GM12872 (cell line): ENCODE data around the gene CDC123.

Experiments used
- TF ChIP-seq, protein P1 (sequence below): IDR thresholded peaks from 3 replicates; pipeline ENCODE4 v1.5.1; 2011; ENCODE audit warnings: low read depth, mild to moderate bottlenecking, low read length, moderate library complexity; ENCODE audit not compliant: insufficient read depth

The CDC123 gene

GRCh38 chr10:12195603-12196506, at the start of gene CDC123, which contains the start of gene NUDT5:
Gene CDC123 (plus strand): TSS chr10:12196188. CDS start chr10:12196246, 58 bp downstream.
Gene NUDT5 (minus strand): TSS chr10:12195891. CDS start chr10:12186291, 9,600 bp downstream.
- TF ChIP-seq, protein P1, sequence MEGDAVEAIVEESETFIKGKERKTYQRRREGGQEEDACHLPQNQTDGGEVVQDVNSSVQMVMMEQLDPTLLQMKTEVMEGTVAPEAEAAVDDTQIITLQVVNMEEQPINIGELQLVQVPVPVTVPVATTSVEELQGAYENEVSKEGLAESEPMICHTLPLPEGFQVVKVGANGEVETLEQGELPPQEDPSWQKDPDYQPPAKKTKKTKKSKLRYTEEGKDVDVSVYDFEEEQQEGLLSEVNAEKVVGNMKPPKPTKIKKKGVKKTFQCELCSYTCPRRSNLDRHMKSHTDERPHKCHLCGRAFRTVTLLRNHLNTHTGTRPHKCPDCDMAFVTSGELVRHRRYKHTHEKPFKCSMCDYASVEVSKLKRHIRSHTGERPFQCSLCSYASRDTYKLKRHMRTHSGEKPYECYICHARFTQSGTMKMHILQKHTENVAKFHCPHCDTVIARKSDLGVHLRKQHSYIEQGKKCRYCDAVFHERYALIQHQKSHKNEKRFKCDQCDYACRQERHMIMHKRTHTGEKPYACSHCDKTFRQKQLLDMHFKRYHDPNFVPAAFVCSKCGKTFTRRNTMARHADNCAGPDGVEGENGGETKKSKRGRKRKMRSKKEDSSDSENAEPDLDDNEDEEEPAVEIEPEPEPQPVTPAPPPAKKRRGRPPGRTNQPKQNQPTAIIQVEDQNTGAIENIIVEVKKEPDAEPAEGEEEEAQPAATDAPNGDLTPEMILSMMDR = no peak

DNA sequence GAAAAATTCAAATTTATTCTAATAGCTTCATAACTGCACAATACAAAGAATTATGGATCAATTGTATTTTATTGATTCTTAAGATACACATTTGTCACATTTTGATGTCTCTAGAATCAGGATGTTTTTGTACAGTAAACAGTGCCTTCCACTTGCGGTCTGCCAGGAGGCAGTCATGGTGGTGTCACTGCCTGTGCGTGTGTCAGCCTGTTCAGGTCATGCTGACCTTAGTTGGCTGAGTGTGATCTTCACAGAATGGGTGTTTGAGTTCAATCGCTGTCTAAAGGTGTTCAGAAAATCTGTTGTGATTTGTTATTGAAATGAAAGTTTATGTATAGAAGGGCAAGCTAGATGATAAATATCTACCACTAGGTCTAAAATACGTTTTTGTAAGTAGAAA, 45.8 kb upstream of the CDC123 start:
- TF ChIP-seq, protein P1 = no peak

DNA sequence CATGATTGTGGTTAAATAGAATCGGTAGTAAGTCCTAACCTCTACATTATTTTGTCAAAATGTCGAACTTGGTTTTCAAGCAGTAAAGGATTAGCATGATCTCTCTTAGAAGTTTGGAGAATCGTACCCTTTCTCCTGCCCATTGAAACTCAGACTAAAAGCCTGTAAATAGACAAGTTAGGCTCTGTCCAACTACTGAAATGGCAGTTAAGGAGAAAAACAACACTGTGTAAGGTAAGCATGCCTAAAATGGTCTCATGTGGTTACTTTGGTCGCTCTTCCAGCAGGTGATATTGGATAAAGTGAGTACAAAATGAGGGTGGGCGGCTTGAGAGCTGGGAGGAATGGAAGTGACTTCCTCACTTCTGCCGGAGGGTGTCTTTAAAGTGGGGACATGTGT, 41.5 kb upstream of the CDC123 start:
- TF ChIP-seq, protein P1 = no peak

DNA sequence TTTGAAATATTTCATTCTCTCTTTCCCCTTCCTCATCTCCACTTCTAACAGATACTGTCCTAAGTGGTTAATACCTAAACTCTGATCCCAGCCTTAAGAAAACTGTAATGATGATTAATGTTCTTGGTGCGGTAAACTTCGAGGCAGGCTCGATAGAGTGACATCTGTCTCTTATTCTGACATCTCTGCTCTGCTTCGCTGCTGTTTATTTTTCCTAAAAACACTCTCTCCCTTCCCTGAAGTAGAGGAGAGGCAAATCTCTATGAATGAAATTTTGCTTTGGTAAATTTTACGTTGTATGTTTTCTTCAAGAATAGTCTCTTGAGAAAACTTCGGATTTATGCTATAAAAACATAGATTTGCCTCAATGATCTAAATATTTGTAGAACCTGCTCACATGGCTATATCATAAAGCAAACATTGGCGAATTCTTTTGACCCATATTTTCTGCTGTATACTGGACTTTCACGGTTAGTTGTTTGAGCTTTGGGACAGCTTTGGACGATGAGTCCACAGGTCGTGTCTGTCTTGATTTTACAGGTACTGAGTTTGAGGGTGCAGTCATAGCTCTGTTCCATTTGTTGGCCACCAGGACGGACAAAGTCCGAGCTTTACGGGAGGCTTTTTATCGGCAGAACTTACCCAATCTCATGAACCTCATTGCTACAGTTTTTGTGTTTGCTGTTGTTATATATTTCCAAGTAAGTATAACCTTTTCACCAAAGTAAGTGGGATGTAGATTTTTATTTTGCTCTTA, 39.4 kb upstream of the CDC123 start:
- TF ChIP-seq, protein P1 = no peak

GRCh38 chr10:12158111-12158510, 37.9 kb upstream of the CDC123 start:
- TF ChIP-seq, protein P1 = no peak

DNA sequence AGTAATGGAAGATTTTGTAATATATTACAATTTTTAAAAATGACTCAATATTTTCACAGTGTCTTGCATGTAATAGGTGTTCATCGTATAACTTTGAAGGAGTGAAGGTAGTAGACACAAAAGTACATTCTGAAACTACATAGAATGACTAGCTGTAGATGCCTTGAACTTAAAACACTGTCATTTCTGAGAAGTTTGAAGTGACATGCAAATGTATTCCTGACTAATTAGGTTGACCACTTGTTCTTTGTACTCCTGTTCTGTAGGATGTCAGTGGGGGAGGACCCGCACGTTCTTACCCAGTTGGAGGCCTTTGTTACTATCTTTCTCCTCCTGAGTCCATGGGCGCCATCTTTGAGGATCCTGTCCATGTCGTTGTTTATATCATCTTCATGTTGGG, 35.3 kb upstream of the CDC123 start:
- TF ChIP-seq, protein P1 = no peak

DNA sequence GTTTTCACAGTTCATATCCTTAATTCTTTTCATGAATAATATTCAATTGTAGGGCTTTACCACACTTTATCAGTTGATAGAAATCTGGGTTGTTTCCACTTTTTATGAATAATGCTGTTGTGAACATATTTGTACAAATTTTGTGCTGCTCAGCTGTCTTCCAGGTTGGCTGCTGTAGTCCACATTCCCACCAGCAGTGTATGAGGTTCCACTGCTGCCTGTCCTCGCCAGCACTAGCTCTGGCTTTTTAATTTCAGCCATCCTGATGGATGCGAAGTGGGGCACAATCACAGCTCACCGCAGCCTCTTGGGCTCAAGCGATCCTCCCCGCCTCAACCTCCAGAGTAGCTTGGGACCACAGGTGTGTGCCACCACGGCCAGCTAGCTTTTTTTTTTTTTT, 33.1 kb upstream of the CDC123 start:
- TF ChIP-seq, protein P1 = no peak
